Measurements from ENCODE around the gene KAT2B.

Gene KAT2B

GRCh38 chr3:20101041-20101440, 60.8 kb downstream of the KAT2B start:
- DNase-seq = no peak

- DNase-seq = no peak
Observed at GRCh38 chr3:20103731-20104130, 63.5 kb downstream of the KAT2B start.

- no peak for DNase-seq
Observed at GRCh38 chr3:20104167-20104661, 64.0 kb downstream of the KAT2B start.

GRCh38 chr3:20105513-20106280, 65.5 kb downstream of the KAT2B start:
- no peak for DNase-seq

- no peak for DNase-seq
Observed at GRCh38 chr3:20107722-20108121, 67.5 kb downstream of the KAT2B start.

GRCh38 chr3:20108869-20109268, 68.6 kb downstream of the KAT2B start:
- DNase-seq = no peak

GRCh38 chr3:20110826-20111225, 70.6 kb downstream of the KAT2B start:
- DNase-seq = no peak

- DNase-seq = no peak
Observed at GRCh38 chr3:20111836-20112235, 71.6 kb downstream of the KAT2B start.

GRCh38 chr3:20121088-20121487, 80.8 kb downstream of the KAT2B start:
- DNase-seq = no peak

- DNase-seq = peak; percentile 60
Observed at GRCh38 chr3:20123131-20123652, 82.9 kb downstream of the KAT2B start.

- DNase-seq = no peak
Observed at GRCh38 chr3:20125289-20125688, 85.0 kb downstream of the KAT2B start.

GRCh38 chr3:20125897-20126296, 85.7 kb downstream of the KAT2B start:
- DNase-seq = no peak

- DNase-seq = no peak
Observed at GRCh38 chr3:20128358-20128757, 88.1 kb downstream of the KAT2B start.

- no peak for DNase-seq
Observed at GRCh38 chr3:20130106-20130505, 89.9 kb downstream of the KAT2B start.

- DNase-seq = no peak
Observed at GRCh38 chr3:20136231-20136630, 96.0 kb downstream of the KAT2B start.

GRCh38 chr3:20137647-20138046, 97.4 kb downstream of the KAT2B start:
- DNase-seq = no peak

GRCh38 chr3:20140881-20141280, 100.6 kb downstream of the KAT2B start:
- no peak for DNase-seq

- no peak for DNase-seq
Observed at GRCh38 chr3:20141316-20141715, 101.1 kb downstream of the KAT2B start.

- peak; percentile 47 for DNase-seq
Observed at GRCh38 chr3:20141851-20142250, 101.6 kb downstream of the KAT2B start.

GRCh38 chr3:20142517-20142916, 102.3 kb downstream of the KAT2B start:
- DNase-seq = no peak

- DNase-seq = no peak
Observed at GRCh38 chr3:20143519-20143918, 103.3 kb downstream of the KAT2B start.

GRCh38 chr3:20145874-20146273, 105.6 kb downstream of the KAT2B start:
- no peak for DNase-seq

- no peak for DNase-seq
Observed at GRCh38 chr3:20146301-20146700, 106.1 kb downstream of the KAT2B start.

GRCh38 chr3:20147361-20147760, 107.1 kb downstream of the KAT2B start:
- DNase-seq = no peak

GRCh38 chr3:20148466-20148865, 108.2 kb downstream of the KAT2B start:
- no peak for DNase-seq

All from fibroblast of upper back skin (primary cell).